Measurements from ENCODE around the gene ART1.
"Not testable (repeated sequence)": the region's sequence is repeated elsewhere in the genome, so short reads cannot be mapped to it uniquely, and the experiment has no call there.

The ART1 gene, protein sequence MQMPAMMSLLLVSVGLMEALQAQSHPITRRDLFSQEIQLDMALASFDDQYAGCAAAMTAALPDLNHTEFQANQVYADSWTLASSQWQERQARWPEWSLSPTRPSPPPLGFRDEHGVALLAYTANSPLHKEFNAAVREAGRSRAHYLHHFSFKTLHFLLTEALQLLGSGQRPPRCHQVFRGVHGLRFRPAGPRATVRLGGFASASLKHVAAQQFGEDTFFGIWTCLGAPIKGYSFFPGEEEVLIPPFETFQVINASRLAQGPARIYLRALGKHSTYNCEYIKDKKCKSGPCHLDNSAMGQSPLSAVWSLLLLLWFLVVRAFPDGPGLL

DNA sequence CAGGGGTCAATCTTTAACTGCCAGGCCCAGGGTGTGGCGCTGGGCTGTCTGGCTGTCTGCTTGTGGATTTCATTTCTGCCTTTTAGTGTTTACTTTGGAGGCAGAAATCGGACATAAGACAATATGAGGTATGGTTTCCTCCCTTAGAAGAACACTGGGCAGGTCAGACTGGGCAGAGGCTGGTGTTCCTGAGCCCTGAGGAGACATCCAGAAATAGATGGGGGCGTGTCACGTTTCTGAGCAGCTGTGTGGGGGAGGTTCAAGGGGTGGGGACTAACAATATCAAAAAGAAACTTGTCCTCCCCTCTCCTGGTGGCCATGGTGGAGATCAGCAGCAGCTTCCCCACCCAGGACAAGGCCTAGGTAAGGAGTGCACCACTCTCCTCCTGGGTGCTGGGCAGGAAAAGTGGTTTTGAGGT, at the start of gene ART1:
Gene ART1, plus strand, starts transcription at position 312 of the 419 bp plus-strand sequence. CDS start 14,086 bp downstream, outside the sequence.
- DNase-seq (ENCODE audit: low spot score): no peak

DNA sequence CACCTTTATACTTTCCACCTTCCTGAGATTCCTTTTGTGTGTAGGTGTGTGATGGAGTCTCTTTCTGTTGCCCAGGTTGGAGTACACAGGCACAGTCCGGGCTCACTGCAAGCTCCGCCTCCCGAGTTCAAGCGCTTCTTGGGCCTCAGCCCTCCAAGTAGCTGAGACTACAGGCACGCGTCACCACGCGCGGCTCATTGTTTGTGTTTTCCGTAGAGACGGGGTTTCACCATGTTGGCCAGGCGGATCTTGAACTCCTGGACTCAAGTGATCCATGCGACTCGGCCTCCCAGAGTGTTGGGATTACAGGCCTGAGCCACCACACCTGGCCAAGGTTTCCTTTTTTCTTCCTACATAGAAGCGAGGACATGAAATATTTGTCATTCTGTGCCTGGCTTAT, 47.2 kb upstream of the ART1 start:
- DNase-seq (ENCODE audit: low spot score): not testable (repeated sequence)

DNA sequence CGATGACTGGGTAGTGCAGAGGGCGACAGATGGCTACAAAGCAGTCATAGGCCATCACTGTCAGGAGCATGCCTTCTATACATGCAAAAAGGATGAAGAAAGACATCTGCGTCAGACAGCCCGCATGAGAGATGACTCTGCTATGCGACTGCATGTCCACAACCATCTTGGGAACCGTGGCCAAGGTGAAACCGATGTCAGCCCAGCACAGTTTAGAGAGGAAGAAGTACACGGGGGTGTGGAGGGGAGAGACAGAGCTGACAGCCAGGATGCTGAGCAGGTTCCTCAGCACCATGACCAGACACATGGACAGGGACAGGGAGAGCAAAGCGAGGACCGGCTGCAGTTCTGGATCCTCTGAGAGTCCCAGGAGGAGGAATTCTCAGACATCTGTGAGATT, 44.7 kb upstream of the ART1 start:
- DNase-seq (ENCODE audit: low spot score): not testable (repeated sequence)

DNA sequence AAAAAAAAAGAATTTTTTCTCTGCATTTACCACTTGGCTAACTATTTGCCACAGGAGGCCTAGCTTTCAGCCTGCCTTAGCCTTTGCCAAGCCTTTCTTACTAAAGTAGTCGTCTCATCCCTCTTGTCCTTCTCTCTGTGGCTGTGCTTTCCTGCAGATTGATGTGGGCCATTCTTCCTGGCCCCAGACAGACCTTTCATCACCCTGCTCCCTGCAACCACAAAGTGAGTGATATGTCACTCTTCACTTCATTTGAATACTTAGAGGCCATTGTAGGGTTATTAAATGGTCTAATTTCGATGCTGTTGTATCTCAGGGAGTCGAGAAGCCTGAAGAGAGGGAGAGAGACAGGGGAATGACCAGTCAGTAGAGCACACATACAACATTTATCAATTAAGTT, 40.8 kb upstream of the ART1 start:
- DNase-seq (ENCODE audit: low spot score): no peak

DNA sequence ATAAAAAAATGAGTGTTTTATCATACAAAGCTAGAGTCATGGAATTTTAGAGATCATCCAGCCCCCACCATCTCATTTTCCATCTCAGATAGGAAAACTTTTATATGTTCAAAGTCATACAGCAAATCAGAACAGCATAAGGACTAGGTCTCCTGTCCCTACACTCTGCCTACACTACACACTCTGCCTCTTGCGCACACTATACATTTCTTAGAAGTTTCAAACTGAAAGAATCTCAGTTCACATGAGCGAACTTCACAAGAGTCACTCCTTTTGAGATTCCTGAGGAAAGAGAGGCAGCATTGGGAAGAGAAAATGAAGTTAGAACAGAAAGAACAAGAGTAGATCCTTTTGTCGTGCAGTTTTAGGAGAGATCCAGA, 39.7 kb upstream of the ART1 start:
- no peak for DNase-seq (ENCODE audit: low spot score)

DNA sequence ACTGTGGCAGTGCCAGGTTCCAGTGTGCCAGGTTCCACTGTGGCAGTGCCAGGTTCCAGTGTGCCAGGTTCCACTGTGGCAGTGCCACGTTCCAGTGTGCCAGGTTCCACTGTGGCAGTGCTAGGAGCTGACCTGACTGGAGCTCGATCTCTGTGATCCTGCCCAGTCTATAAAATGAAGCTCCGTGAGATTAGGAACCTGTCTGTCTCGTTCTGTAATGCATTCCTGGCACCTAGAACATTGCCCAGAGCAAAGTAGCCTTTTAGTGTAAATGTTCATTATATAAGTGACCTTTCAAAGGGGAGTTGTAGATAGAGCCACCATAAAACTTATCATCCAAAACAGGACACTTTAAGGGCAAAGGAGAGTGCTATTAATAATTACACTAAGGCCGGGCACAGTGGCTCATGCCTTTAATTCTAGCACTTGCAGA, 39.1 kb upstream of the ART1 start:
- DNase-seq (ENCODE audit: low spot score): no peak

DNA sequence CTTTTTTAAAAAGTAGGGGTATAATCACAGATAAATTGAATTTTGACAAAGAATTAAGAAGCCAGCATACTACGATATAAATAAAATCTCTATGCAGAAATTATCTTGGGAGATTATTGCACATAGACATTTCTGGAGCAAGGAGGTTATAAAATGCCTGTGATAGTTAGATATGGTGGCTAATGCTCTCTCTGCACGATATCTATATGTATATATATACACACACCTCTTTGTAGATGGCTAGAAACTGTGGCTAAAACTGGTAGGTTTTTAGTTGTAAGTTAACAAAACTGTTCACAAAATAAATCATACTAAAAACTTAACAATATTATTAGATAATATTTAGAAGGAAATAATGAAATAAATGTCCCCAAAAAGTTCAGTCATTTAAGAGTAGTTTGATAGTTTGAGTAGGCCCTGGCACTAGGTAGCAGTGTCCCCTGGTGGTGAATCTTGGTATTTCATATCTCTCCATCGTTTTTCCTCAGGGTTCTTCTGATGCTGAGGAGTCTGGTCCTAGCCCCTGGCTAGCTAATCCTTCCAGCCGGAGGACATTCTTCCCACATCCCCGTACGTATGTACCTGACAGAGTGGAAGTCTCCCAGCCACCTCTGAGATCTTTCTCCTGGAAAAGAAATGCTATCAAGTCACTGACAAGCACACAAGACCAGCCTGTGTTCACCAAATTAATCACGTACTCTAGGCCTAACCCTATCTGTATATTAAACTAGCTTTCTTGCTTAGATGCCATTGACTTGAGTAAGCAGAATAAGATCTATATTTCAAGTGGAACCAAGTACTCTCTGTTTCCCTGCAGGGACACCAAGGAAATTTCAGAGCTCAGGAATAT, 35.3 kb upstream of the ART1 start:
- DNase-seq (ENCODE audit: low spot score): peak; percentile 50

DNA sequence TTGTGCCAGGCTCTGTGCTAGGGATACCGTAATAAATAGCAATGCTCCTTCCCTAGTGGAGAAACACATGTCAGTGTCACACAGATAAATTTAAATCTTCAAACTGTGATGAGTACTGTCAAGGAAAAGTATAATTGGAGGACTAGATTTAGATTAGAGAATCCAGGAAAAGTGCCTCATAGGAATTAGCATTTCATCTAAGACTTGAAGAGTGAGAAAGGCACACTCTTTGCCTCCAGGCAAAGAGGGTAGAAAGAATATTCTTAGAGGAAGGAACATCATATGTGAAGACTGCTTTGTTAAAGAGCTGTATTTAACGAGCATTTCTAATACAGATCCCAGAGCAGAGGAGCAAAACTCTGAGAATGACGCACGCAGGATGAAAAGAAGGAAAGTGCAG, 34.1 kb upstream of the ART1 start:
- DNase-seq (ENCODE audit: low spot score): no peak

DNA sequence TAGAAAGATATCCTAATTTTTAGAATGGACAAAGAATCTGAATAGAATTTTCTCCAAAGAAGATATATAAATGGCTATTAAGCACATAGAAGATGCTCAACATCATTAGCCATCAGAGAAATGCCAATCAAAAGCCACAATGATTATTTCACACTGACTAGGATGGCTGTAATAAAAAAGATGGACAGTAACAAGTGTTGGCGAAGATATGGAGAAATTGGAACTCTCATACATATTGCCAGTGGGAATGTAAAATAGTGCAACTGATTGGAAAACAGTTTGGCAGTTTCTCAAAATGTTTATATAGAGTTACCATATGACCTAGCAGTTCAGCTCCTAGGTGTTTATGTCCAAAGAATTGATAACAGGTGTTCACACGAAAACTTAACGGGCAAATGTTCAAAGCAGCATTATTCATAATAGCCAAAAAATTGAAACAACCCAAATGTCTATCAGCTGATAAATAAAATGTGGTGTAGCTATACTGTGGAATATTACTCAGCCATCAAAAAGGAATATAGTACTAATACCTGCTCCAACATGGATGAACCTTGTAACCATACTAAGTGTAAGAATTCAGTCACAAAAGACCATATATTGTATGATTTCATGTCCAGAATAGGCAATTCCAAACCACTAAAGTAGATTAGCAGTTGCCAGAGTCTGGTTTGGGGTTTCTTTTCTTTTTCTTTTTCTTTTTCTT, 32.8 kb upstream of the ART1 start:
- no peak for DNase-seq (ENCODE audit: low spot score)

DNA sequence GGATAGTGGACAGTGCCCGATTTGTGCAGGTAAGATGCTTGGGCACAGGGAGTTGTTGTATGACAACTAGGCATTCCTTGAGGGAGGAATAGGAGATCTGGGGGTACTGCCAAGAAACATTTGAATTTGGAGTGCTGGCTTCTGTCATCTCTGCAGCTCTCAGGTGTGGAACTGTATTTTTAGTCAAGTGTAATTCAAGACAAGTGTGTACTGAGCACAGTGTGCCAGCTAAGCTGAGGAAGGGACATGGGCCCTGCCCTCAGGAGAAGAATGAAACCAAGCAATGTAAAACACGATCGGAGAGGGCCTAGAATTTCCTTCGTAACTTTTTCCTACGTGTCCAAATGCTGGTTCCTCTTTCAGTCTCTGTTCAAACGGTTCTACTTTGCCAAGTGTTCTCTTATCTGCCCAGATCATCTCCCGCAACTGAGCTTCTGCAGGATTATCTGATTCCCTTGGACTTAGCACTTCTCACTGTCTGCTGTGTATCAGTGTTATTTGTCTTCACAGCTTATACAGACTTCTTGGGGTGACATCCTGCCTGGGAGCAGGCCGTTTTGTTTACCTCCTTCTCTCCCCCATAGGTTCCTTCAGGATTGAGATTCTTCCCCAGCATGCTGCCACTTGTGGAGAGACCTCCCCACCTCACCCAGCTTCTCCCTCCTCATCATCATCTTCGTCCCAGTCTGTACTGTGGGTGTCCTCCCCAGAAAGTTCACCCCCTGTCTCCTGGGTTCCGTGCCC, 30.8 kb upstream of the ART1 start:
- no peak for DNase-seq (ENCODE audit: low spot score)

DNA sequence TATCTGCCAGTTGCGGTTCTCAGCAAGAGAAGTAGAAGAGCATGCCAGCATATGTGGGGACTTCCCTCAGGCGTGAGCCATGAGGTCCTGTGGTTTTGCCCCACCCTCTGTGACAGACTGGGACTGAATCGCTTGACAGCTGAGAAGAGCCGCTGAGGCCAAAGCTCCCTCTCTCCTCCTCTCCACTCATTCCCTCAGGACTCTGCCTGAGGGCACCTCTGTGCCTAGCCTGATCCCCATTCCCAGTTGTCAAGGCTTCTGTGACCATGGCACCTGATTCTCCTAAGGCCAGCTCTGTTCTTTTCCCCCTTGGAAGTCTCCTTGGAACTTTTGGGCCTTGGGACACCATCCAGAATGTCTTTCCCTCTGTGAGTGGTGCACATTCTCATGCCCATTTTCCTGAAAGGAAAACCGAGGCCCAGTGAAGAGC, 30.2 kb upstream of the ART1 start:
- peak; percentile 27 for DNase-seq (ENCODE audit: low spot score)

DNA sequence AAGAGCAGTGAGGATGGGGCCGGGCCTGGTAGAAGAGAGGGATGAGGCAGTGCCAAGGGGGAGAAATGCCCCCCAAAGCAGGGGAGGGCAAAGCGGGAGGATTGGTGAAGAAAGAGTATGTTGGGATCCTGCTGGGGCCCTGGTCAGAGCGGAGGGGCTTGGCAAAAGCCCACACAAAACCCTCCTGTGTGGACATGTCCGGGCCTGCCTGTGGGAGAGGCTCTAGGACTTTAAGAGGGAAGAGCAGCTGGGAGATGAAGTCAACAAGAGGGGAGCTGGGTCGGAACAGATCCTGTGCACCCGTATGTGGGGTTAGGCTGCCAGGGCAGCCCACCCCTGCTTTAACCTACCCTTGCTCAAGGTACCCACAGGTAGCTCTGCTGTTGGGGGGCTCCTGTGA, 28.9 kb upstream of the ART1 start:
- DNase-seq (ENCODE audit: low spot score): no peak

DNA sequence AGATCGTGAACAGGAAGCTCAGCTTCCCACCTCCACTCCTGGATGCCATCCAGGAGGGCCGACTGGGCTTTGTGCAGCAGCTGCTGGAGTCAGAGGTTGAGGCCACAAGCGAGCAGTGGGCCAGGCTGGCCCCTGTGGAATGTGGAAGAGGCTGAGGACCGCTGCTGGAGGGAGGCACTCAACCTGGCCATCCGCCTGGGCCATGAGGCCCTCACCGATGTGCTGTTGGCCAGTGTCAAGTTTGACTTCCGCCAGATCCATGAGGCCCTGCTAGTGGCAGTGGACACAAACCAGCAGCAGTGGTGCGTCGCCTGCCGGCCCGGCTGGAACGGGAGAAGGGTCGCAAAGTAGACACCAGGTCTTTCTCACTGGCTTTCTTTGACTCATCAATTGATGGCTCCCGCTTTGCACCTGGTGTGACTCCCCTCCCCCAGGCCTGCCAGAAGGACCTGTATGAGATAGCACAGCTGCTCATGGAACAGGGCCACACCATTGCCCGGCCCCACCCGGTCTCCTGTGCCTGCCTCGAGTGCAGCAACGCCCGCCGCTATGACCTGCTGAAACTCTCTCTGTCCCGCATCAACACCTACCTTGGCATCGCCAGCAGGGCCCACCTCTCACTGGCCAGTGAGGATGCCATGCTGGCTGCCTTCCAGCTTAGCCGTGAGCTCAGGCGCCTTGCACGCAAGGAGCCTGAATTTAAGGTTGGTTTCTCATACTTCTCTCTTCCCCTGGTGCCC, 28.0 kb upstream of the ART1 start:
- DNase-seq (ENCODE audit: low spot score): no peak

DNA sequence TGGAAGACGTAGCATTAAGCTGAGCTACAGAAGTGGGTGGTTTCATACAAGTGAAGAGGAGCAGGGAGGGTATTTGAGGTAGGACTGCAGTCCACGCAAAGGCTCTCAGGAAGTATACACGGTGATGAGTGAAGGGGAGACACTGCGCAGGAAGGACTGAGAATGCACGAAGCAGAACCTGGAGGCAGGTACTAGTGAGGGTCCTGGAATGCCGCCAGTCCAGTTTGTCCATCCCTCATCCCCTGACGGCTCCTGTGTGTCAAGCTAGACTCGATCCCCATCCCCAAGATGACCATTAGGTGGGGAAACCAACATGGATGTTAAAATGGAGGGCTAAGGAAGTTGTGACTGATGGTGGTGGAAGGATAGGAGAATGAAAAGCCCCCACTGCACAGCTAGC, 26.9 kb upstream of the ART1 start:
- no peak for DNase-seq (ENCODE audit: low spot score)

DNA sequence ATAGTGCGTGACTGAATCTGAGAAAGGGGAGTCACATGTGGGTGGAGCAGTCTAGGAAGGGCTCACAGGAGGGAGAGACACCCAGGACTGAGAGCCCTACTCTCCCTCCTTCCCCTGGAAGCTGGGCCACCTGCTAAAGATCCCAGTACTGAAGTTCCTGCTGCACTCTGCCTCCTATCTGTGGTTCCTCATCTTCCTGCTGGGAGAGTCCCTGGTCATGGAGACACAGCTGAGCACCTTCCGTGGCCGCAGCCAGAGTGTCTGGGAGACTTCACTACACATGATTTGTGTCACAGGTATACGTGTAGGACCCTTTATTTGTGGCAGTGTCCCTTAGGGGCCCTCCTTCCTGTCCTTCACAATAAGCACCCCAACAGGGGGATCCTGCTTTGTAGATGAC, 22.4 kb upstream of the ART1 start:
- no peak for DNase-seq (ENCODE audit: low spot score)

DNA sequence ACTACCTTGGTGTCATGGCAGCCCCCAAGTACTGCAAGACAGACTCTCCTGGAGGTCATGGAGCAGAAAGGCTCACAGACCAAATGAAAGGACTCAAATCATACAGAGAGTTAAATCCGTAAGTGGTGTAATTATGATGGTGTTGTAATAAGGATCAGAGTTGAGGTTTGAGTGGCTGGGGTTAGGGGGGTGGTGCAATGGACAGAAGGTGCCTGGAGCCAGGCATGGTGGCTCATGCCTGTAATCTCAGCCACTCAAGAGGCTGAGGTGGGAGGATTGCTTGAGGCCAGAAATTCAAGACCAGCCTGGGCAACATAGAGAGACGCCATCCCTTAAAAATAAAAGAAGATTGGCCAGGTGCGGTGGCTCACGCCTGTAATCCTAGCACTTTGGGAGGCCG, 21.8 kb upstream of the ART1 start:
- DNase-seq (ENCODE audit: low spot score): no peak

DNA sequence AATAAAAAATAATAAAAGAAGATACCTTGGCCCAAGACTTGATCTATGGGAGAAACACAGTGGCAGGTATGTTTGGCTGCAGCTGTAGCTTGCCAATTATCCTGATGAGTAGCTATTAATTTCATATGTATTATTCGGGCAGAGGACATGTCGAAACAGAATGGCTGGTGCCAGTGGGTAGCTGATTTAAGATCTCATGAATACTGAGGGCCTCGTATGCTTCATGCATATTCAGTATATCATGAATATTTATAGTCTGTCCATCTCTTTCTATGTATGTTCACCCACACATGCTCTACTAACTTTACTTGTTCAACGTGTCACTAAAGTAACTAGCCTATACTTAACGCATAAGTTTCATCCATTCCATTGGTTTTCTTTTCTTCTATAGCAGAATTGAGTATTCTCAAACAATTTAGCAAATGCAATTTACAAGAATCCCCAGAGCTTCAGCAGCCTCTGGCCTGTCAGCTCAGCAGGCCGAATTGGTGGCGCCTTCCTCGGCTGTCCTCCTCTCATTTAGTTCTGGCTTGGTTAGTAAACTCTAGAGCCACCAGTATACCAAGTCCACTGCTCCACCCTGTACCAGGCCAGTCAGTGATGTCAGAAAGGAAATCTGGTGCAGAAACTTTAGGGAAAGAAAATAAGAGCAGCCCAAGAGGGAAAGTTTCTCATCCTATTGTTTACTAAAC, 21.0 kb upstream of the ART1 start:
- no peak for DNase-seq (ENCODE audit: low spot score)

DNA sequence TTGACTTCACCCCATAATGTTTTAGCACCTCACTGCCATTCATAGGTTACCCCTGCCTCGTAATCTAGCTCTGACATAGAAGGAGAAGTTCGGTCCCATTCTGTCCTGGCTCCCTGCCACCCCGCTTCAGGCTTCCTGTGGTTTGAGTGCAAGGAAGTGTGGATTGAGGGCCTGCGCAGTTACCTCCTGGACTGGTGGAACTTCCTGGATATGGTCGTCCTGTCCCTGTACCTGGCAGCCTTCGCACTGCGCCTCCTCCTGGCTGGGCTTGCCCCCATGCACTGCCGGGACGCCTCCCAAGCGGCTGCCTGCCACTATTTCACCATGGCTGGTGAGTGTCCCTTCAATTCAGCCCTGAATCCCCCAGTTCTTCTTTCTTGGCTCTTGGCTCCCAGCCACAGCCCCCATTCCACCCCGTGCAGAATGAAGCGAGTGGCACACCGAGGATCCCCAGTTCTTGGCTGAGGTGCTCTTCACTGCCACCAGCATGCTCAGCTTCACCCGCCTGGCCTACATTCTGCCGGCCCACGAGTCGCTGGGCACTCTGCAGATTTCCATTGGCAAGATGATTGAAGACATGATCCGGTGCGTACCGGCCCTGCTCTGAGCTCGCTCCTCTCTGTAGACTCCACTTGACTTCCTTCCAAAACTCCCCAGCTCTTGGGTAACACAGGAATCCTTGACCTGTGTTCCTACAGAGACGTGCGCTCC, 18.5 kb upstream of the ART1 start:
- no peak for DNase-seq (ENCODE audit: low spot score)

DNA sequence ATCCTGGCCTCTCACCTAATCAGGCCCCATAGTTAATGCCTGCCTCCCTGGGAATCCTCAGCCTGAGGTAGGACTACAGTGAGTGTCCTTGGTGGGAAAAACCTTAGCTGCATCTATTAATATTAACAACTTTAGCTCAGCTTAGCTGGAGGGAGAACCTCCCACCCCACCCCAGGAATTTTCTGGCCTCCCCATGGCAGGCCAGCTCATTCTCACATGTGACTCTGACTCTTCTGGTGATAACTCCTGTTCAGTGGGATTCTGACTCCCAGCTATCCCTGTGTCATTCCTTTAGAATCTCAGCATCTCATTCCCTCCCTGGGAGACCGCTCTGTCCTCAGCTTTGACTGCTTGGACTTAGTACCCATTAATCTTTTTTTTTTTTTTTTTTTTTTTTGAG, 17.6 kb upstream of the ART1 start:
- no peak for DNase-seq (ENCODE audit: low spot score)

DNA sequence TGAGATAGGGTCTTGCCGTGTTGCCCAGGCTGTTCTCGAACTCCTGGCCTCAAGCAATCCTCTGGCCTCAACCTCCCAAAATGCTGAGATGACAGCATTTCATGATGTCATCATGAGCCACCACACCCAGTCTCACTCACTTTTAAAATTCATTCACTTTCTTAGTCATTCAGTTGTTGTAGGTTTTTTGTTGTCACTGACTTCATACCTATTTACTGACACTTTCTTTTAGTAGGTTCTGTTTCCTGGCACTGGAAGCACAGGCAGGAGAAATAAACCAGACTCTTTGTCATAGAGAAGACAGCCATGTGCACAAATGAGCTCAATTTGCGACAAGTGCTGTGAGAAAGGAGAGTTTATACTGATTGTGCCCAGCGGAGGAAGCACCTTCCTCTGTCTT, 13.6 kb upstream of the ART1 start:
- DNase-seq (ENCODE audit: low spot score): no peak
